BE2C (cell line): ENCODE data around the gene SCGB3A1.

Source experiments
- DNase-seq: peaks from one replicate; pipeline ENCODE4 v3.0.0-alpha.2; 2020
- H3K27me3 ChIP-seq: fragments of 250-450 bp; sonication (Bioruptor Pico); 2 replicates; pipeline ENCODE4 v1.5.1; 2020; ENCODE audit warnings: mild to moderate bottlenecking
- H3K36me3 ChIP-seq: fragments of 250-450 bp; sonication (Bioruptor Pico); 2 replicates; pipeline ENCODE4 v1.5.1; 2020; ENCODE audit warnings: mild to moderate bottlenecking
- H3K4me1 ChIP-seq: fragments of 250-450 bp; sonication (Bioruptor Pico); 2 replicates; pipeline ENCODE4 v1.5.1; 2020
- H3K4me3 ChIP-seq: 2 replicates; pipeline ENCODE4 v1.5.1; 2011; ENCODE audit warnings: low read depth, low read length
- H3K9me3 ChIP-seq: fragments of 250-450 bp; sonication (Bioruptor Pico); 2 replicates; pipeline ENCODE4 v1.5.1; 2020
- CTCF ChIP-seq: IDR thresholded peaks from 2 replicates; pipeline ENCODE4 v1.5.1; 2012; ENCODE audit warnings: mild to moderate bottlenecking, low read depth, low read length

The SCGB3A1 gene

GRCh38 chr5:180595381-180596114, 4.2 kb upstream of the SCGB3A1 start:
- Histone ChIP-seq H3K27me3 (peaks cover 21% of the 10 kb centered on the region), H3K36me3 (no peaks in the 10 kb centered on the region), H3K9me3 (no peaks in the 10 kb centered on the region), H3K4me3 (no peak overlapping the region), H3K4me1 (no peaks in the 10 kb centered on the region)
- DNase-seq, result no peak
- TF ChIP-seq CTCF, result no peak

DNA sequence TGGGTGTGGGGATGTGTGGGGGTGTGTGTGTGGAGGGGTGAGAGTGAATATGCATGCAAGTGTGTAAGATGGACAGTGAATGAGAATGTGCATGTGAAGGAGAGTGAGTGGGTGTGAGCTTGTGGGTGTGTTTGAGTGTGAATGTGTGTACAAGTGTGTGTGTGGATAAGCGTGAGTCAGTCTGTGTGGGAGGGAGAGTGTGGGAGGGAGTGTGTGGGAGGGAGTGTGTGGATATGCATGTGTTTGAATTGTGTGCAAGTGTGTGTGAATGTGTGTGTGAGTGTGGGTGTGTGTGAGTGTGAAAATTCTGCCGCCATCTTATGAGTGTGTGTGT, 3.7 kb upstream of the SCGB3A1 start:
- no peak for TF ChIP-seq CTCF
- no peak for DNase-seq
- Histone ChIP-seq H3K9me3 (no peaks in the 10 kb centered on the region), H3K4me3 (no peak overlapping the region), H3K36me3 (no peaks in the 10 kb centered on the region), H3K27me3 (peaks cover 26% of the 10 kb centered on the region), H3K4me1 (no peaks in the 10 kb centered on the region)

DNA sequence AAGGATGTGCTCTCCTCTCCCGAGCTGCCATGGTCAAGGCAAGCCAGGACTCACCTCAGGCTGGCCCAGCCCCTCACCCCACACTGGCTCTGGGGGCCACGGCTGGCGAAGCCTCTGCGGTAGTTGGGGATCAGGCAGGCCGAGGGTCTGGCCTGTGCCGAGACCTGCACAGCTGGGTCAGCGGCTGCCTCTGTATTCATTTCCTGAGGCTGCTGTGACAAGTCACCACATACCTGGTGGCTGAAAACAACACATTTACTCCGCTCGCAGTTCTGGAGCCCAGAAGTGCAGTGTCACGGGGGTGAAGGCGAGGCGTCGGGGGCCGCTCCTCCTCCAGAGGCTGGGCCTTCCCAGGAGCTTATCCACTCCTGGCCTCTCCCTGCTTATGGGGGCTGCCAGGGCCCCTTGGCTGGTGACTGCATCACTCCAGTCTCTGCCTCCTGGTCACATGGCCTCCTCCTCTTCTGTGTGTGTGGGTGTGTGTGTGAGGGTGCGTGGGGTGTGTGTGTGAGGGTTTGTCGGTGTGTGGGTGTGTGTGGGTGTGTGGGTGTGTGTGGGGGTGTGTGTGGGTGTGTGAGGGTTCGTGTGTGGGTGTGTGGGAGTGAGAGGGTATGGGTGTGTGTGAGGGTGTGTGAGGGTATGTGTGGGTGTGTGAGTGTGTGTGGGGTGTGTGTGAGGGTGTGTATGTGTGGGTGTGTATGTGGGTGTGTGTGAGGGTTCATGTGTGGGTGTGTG, 3.2 kb upstream of the SCGB3A1 start:
- no peaks in the 10 kb centered on the region for H3K9me3 ChIP-seq
- H3K4me1 ChIP-seq, result no peaks in the 10 kb centered on the region
- no peaks in the 10 kb centered on the region for H3K36me3 ChIP-seq
- H3K27me3 ChIP-seq, result peaks cover 32% of the 10 kb centered on the region
- TF ChIP-seq CTCF, result no peak
- no peak for DNase-seq
- no peak overlapping the region for H3K4me3 ChIP-seq

GRCh38 chr5:180593446-180594206, 2.3 kb upstream of the SCGB3A1 start:
- no peak for TF ChIP-seq CTCF
- H3K4me1 ChIP-seq, result no peaks in the 10 kb centered on the region
- H3K36me3 ChIP-seq, result no peaks in the 10 kb centered on the region
- H3K27me3 ChIP-seq, result peaks cover 38% of the 10 kb centered on the region
- no peak for DNase-seq
- H3K9me3 ChIP-seq, result no peaks in the 10 kb centered on the region
- no peak overlapping the region for H3K4me3 ChIP-seq

DNA sequence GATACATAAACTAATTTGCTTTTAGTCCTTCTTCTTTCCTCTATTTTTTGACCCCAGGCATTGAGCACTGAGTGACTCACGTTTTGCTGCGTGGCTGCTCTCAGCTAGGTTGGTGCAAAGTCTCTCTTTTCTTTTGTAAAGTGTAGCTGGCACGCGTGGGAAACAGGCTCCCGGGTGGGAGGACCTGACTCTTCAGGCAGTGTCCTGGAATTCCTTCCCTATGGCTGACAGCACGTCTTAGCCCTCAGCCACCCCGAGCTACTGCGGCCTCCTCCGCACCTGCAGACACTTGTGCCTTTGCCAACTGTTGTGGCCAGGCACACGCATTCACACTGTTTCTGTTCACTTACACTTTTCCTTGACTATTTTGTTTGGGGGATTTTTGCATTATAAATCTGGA, 877 bp upstream of the SCGB3A1 start:
- no peak for TF ChIP-seq CTCF
- H3K36me3 ChIP-seq, result no peaks in the 10 kb centered on the region
- H3K4me3 ChIP-seq, result no peak overlapping the region
- no peaks in the 10 kb centered on the region for H3K9me3 ChIP-seq
- H3K27me3 ChIP-seq, result peaks cover 43% of the 10 kb centered on the region
- DNase-seq, result no peak
- no peaks in the 10 kb centered on the region for H3K4me1 ChIP-seq
